Suprapubic skin (tissue), 4 donors: ENCODE measurements around the gene SRP54. TPM values are rescaled to one million over a fixed set of nuclear protein-coding genes. Genes with fewer than 3 reads are reported as not detected.

ENCODE experiments used
- DNase-seq, 2 donors: peaks; one replicate each; pipeline ENCODE4 v3.0.0-alpha.2; 2019; ENCODE audit warnings: low spot score in 2 of 2
- H3K27ac ChIP-seq: fragments of 200-600 bp; sonication (generic); one replicate; pipeline ENCODE4 v1.5.1; 2019
- H3K27me3 ChIP-seq: fragments of 200-600 bp; sonication (generic); one replicate; pipeline ENCODE4 v1.5.1; 2019
- H3K36me3 ChIP-seq: fragments of 200-600 bp; sonication (generic); one replicate; pipeline ENCODE4 v1.5.1; 2019
- H3K4me1 ChIP-seq: fragments of 200-600 bp; sonication (generic); one replicate; pipeline ENCODE4 v1.5.1; 2019
- H3K4me3 ChIP-seq: fragments of 200-600 bp; sonication (generic); one replicate; pipeline ENCODE4 v1.5.1; 2019; ENCODE audit warnings: mild to moderate bottlenecking
- H3K9me3 ChIP-seq: fragments of 200-600 bp; sonication (generic); one replicate; pipeline ENCODE4 v1.5.1; 2019
- CTCF ChIP-seq, 2 donors: fragments of 200-600 bp in 1 of 2; fragments of 450-650 bp in 1 of 2; sonication (generic) in 1 of 2; IDR thresholded peaks; one replicate each; pipeline ENCODE4 v1.5.1; 2016 to 2019; ENCODE audit warnings: antibody characterized with exemption in 2 of 2, mild to moderate bottlenecking in 1 of 2, moderate library complexity in 1 of 2
- EP300 ChIP-seq: sonication (generic); formaldehyde crosslinking; IDR thresholded peaks from one replicate; pipeline ENCODE4 v1.6.1; 2017; ENCODE audit warnings: antibody characterized with exemption
- POLR2A ChIP-seq, 2 donors: fragments of 450-650 bp; IDR thresholded peaks; one replicate each; pipeline ENCODE4 v1.6.1; 2017; ENCODE audit warnings: antibody characterized with exemption in 2 of 2, mild to moderate bottlenecking in 2 of 2, moderate library complexity in 2 of 2
- POLR2AphosphoS5 ChIP-seq, 3 donors: sonication (generic); formaldehyde crosslinking; IDR thresholded peaks; one replicate each; pipeline ENCODE4 v1.6.1; 2017; ENCODE audit warnings: antibody characterized with exemption in 3 of 3
- WGBS: methylation state at CpG from one replicate; pipeline ENCODE4 v1.1.5; 2018; 5-methylcytosine and 5-hydroxymethylcytosine counted together
- total RNA-seq, 4 donors: library from RNA; depleted of rRNA; stranded (reverse); fragments of >200 nt; gene quantifications; one replicate each; pipeline ENCODE4 v1.1.0, GENCODE V29; 2016

SRP54 gene
- total RNA-seq, 4 donors from 2014 or later: 41.5 to 89.5 (median 50.8) TPM

GRCh38 chr14:35004839-35005238, 22.0 kb downstream of the SRP54 start:
- no peak overlapping the region for H3K27ac ChIP-seq
- no peak for TF ChIP-seq POLR2AphosphoS5 (IDR thresholded peaks at IDR 0.05)
- no peak for TF ChIP-seq POLR2A (IDR thresholded peaks at IDR 0.05)
- TF ChIP-seq CTCF (IDR thresholded peaks at IDR 0.05): no peak
- TF ChIP-seq EP300: no peak
- no peak overlapping the region for H3K4me3 ChIP-seq
- whole genome bisulfite sequencing: 87% methylated on average over 1 of the region's 1 CpG
- H3K9me3 ChIP-seq: no peaks in the 10 kb centered on the region
- H3K27me3 ChIP-seq: no peaks in the 10 kb centered on the region
- DNase-seq: no peak
- H3K4me1 ChIP-seq: no peaks in the 10 kb centered on the region
- peaks cover 38% of the 10 kb centered on the region for H3K36me3 ChIP-seq

- H3K4me1 ChIP-seq: no peaks in the 10 kb centered on the region
- H3K9me3 ChIP-seq: no peaks in the 10 kb centered on the region
- H3K36me3 ChIP-seq: peaks cover 84% of the 10 kb centered on the region
- WGBS: 100% methylated on average over 1 of the region's 1 CpG
- H3K27me3 ChIP-seq: no peaks in the 10 kb centered on the region
- H3K4me3 ChIP-seq: no peak overlapping the region
- no peak for DNase-seq
- H3K27ac ChIP-seq: no peak overlapping the region
- TF ChIP-seq CTCF (IDR thresholded peaks at IDR 0.05) (no peak), EP300 (no peak), POLR2AphosphoS5 (IDR thresholded peaks at IDR 0.05) (no peak), POLR2A (IDR thresholded peaks at IDR 0.05) (no peak)
Observed at GRCh38 chr14:35016568-35016967, 33.8 kb downstream of the SRP54 start.

GRCh38 chr14:35020713-35021112, 37.9 kb downstream of the SRP54 start:
- no peak overlapping the region for H3K27ac ChIP-seq
- WGBS: 88% methylated on average over 4 of the region's 4 CpGs
- no peak overlapping the region for H3K4me3 ChIP-seq
- TF ChIP-seq CTCF (IDR thresholded peaks at IDR 0.05) (no peak), POLR2A (IDR thresholded peaks at IDR 0.05) (no peak), POLR2AphosphoS5 (IDR thresholded peaks at IDR 0.05) (no peak), EP300 (no peak)
- H3K27me3 ChIP-seq: no peaks in the 10 kb centered on the region
- no peaks in the 10 kb centered on the region for H3K4me1 ChIP-seq
- no peak for DNase-seq
- H3K9me3 ChIP-seq: no peaks in the 10 kb centered on the region
- H3K36me3 ChIP-seq: peaks cover 70% of the 10 kb centered on the region

GRCh38 chr14:35028435-35028834, 45.6 kb downstream of the SRP54 start:
- Histone ChIP-seq H3K27me3 (no peaks in the 10 kb centered on the region), H3K36me3 (peaks cover 83% of the 10 kb centered on the region), H3K4me1 (no peaks in the 10 kb centered on the region), H3K4me3 (no peak overlapping the region), H3K27ac (no peak overlapping the region), H3K9me3 (no peaks in the 10 kb centered on the region)
- TF ChIP-seq POLR2A (IDR thresholded peaks at IDR 0.05) (no peak), EP300 (no peak), POLR2AphosphoS5 (IDR thresholded peaks at IDR 0.05) (no peak), CTCF (IDR thresholded peaks at IDR 0.05) (no peak)
- DNase-seq: no peak
- 90% methylated on average over 2 of the region's 2 CpGs for WGBS

GRCh38 chr14:35032562-35032961, 49.8 kb downstream of the SRP54 start:
- Histone ChIP-seq H3K27me3 (no peaks in the 10 kb centered on the region), H3K4me3 (no peak overlapping the region), H3K36me3 (peaks cover 64% of the 10 kb centered on the region), H3K4me1 (no peaks in the 10 kb centered on the region), H3K9me3 (no peaks in the 10 kb centered on the region), H3K27ac (no peak overlapping the region)
- TF ChIP-seq CTCF (IDR thresholded peaks at IDR 0.05) (no peak), POLR2AphosphoS5 (IDR thresholded peaks at IDR 0.05) (no peak), EP300 (no peak), POLR2A (IDR thresholded peaks at IDR 0.05) (no peak)
- no peak for DNase-seq
- 97% methylated on average over 2 of the region's 2 CpGs for WGBS
